PC-3 (cell line): ENCODE measurements around the gene RALGAPA1.

ENCODE experiments used
- EZH2 ChIP-seq: fragments of 300-600 bp; sonication (generic); IDR thresholded peaks from one replicate; pipeline ENCODE4 v1.6.1; 2017; ENCODE audit warnings: antibody characterized with exemption, mild to moderate bottlenecking, low read length; ENCODE audit not compliant: unreplicated experiment
- EZH2phosphoT487 ChIP-seq: fragments of 300-600 bp; sonication (generic); IDR thresholded peaks from 2 replicates; pipeline ENCODE4 v1.6.1; 2018; ENCODE audit warnings: mild to moderate bottlenecking, antibody characterized with exemption, low read length, borderline replicate concordance
- TF ChIP-seq, protein P1 (sequence below): fragments of 300-600 bp; sonication (generic); conservative IDR thresholded peaks from 2 replicates; pipeline ENCODE4 v1.5.1; 2017; ENCODE audit warnings: antibody characterized with exemption, low read depth, mild to moderate bottlenecking, low read length

DNA sequence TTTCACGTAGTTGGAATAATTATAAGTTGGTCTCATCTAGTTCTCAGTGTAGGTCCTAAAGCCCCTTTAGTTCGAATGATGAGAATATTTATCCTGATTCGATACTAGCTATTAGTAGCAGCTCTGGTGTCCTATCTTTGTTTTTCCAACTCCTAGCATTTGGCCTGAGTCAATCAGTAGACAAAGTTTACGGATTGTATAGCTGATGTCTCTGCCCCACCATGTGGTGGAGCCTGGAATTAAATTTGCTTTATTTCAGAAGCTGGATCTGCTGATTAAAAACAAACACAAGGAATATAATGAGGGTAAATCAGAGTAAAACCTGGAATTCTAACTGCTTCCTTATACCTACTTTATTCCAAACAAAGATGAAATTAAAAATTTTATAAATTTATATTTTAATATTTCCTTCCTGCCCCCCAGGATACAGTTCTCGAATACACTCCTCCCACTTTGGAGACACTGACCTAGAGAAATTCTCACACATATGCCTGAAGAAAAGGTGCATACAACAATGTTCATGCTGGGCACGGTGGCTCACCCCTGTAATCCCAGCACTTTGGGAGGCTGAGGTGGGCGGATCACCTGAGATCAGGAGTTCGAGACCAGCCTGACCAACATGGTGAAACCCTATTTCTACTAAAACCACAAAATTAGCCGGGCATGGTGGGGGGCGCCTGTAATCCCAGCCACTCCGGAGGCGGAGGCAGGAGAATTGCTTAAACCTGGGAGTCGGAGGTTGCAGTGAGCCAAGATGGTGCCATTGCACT is 9.4 kb upstream of the RALGAPA1 start:
- TF ChIP-seq EZH2 (no peak), EZH2phosphoT487 (no peak)
- TF ChIP-seq, protein P1, sequence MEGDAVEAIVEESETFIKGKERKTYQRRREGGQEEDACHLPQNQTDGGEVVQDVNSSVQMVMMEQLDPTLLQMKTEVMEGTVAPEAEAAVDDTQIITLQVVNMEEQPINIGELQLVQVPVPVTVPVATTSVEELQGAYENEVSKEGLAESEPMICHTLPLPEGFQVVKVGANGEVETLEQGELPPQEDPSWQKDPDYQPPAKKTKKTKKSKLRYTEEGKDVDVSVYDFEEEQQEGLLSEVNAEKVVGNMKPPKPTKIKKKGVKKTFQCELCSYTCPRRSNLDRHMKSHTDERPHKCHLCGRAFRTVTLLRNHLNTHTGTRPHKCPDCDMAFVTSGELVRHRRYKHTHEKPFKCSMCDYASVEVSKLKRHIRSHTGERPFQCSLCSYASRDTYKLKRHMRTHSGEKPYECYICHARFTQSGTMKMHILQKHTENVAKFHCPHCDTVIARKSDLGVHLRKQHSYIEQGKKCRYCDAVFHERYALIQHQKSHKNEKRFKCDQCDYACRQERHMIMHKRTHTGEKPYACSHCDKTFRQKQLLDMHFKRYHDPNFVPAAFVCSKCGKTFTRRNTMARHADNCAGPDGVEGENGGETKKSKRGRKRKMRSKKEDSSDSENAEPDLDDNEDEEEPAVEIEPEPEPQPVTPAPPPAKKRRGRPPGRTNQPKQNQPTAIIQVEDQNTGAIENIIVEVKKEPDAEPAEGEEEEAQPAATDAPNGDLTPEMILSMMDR: peak; percentile 75
